ENCODE results near the gene FGR.
"Not testable (repeated sequence)": the region's sequence is repeated elsewhere in the genome, so short reads cannot be mapped to it uniquely, and the experiment has no call there.

Gene FGR

DNA sequence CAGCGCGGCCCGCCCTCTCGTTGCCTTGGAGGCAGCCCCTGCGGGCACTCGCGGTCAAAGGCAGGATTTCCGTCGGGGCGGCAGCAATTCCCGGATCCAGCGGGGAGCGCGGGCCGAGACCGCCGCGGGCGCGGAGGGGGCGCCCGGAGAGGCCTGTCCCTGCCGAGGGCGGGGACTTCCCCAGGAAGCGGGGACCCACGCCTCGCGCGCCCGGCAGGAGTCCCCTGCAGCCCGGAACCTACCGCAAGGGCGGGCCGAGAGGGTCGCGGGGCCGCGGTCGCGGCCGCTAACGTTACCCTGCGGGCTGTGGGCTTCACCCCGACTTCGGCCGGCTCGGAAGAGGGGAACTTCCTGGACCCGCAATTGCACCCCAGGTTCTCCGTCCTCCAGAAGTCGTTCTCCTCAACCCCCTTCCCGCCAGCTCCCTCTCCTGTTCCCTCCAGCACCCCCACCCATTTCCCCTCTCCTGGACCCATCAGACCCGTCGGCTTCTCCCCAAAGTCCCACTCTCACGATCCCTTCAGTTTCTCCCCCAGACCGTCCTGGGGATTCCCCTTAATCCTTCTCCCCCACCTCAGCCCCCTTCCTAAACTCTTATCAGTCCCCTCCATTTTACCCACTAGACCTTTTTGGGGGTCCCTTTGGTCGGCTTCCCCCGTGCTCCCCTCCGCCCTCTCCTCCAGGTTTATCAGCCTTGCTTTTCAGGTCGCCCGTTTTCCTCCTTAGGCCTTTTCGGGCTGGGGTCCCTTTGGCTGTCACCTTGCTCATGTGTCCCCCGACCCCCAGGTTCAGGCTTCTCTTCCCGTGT, 604 bp downstream of the FGR start:
- no peak for DNase-seq (ENCODE audit: low read depth)

DNA sequence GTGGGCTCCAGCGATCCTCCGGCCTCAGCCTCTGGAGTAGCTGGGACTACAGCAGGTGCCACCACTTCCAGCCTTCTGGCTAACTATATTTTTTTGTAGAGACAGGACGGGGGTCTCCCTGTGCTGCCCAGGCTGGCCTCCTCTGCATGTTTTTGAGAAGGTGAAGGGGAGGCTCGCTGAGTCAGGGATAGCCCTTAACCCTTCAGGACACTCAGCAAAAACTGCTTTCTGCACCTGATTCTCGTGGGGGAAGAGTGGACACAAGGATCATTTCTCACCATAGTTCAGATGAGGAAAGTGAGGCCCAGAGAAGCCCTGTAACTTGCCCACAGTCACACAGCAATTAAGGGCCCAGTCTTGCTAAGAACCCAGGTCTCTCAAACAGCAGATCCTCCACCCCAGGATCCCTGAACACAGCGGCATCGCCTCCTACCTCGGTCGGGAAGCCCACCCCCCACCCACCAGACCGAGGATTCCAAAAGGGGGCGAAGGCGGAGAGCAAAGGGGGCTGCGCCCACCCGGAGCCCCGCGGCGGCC, 1.3 kb downstream of the FGR start:
- no peak for DNase-seq (ENCODE audit: low read depth)

DNA sequence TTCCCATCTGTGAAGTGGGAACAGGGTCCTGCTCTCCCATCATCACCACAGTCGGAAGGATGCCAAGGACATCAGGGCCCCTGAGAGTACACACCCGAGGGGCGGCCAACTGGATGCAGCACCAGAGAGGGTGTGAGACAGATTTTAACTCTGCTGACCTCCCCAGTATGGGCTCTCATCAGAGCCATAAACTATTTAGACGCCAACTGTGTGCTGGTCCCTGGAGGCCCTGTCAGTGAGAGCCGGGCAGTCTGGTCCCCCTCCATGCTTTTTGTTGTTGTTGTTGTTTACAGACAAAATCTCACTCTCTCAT, 1.7 kb downstream of the FGR start:
- DNase-seq (ENCODE audit: low read depth): no peak

- no peak for DNase-seq (ENCODE audit: low read depth)
Observed at GRCh38 chr1:27632387-27633297, 2.3 kb downstream of the FGR start.

DNA sequence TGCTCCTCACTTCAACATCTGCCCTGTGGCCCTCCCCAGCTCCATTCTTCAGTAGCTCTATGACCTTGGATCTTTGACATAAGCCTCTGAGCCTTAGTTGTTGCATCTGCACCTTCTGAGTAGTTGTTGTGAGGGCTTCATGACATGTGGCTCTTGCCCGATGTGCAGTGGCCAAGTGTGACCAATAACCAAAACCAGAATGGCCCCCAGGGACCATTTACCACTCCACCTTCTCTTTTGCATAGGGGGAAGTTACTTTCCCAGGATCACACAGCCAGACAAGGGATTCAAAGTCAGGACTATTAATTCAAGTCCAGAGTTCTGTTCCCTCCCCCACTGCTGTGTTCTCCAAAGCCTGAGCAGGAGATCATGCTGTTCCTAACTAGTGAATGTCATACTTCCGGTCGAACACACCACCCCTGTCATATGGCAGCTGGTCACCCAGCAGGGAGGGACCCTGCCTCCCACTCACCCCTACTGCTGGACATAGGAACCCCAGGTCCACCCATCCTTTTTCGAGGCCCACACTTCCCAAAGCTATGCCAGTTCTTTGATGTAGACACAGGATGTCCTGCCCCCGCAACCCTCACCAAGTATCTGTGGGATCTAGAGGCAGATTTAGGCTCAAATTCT, 4.0 kb downstream of the FGR start:
- no peak for DNase-seq (ENCODE audit: low read depth)

DNA sequence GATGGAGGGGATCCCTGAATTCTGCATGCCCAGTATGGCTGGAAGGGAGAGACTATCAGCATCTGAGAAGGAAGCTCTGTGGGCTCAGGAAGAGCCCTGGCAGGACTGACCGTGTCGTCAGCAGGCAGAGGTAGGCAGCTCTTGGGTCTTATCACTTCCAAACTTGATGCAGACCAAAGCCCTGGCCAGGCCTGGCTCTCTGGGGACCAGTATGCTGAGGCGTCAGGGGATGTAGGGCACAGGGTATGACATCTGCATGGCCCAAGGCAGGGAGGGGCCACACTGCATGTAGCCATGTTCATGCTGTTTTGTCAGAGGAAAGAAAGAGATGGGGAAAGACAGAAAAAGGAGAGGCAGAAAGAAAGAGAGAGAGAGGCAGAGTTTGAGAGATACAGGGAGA, 6.3 kb downstream of the FGR start:
- no peak for DNase-seq (ENCODE audit: low read depth)

DNA sequence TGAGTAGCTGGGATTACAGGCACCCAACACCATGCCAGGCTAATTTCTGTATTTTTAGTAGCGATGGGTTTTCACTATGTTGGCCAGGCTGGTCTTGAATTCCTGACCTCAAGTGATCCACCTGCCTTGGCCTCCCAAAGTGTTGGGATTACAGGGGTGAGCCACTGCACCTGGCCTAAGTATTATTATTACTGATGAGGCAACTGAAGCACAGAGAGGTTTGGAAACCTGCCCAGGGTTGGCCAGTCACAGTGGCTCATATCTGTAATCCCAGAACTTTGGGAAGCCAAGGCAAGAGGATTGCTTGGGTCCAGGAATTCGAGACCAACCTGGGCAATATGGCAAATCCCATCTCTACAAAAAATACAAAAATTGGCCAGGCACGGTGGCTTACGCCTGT, 7.3 kb downstream of the FGR start:
- not testable (repeated sequence) for DNase-seq (ENCODE audit: low read depth)

DNA sequence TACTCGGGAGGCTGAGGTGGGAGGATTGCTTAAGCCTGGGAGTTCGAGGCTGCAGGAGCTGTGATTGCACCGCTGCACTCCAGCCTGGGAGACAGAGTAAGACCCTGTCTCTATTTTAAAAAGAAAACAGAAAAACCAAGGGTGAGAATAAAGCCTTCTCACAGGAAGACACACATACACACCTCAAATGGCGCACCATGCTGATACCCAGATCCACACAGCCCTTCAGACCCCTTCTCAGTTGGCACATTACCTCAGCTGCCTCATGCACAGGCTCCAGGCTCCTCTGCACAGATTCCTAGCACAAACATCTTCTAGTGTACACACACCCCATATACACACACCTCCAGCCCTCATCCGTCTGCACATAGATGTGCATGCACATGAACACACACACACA, 7.9 kb downstream of the FGR start:
- no peak for DNase-seq (ENCODE audit: low read depth)

GRCh38 chr1:27626031-27626935, 8.7 kb downstream of the FGR start:
- no peak for DNase-seq (ENCODE audit: low read depth)

DNA sequence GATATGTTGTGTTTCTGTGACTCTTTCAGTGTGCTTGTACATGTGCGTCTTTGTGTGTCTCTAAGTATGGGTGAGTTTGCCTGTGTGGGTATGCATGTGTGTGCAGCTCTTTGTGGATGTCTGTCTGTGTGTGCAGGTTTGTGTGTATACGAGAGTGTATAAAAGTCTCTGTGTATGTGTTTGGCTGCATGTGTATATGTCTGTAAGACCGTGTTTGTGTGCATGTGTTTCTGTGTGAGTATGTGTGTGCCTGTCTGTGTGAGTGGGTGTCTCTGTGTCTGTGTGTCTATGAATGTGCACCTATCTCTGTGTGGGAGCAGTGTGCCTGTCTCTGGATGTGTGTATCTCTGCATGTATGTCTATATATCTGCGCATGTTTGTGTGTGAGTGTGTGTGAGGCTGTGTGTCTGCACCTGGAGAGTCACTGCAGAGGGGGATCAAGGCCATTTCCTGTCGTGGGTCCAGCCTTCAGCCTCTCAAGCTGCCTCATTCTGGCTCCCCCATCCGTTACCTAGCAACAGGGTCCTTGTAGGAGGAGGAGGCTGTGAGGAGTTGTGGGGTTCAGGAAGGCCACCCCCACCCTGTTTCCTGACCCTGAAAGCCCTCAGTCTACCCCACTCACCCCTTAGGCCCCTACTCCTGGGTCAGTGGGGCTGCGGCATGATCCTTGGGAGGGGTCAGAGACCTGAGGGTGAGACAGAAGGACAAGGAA, 10.4 kb downstream of the FGR start:
- DNase-seq (ENCODE audit: low read depth): no peak

DNA sequence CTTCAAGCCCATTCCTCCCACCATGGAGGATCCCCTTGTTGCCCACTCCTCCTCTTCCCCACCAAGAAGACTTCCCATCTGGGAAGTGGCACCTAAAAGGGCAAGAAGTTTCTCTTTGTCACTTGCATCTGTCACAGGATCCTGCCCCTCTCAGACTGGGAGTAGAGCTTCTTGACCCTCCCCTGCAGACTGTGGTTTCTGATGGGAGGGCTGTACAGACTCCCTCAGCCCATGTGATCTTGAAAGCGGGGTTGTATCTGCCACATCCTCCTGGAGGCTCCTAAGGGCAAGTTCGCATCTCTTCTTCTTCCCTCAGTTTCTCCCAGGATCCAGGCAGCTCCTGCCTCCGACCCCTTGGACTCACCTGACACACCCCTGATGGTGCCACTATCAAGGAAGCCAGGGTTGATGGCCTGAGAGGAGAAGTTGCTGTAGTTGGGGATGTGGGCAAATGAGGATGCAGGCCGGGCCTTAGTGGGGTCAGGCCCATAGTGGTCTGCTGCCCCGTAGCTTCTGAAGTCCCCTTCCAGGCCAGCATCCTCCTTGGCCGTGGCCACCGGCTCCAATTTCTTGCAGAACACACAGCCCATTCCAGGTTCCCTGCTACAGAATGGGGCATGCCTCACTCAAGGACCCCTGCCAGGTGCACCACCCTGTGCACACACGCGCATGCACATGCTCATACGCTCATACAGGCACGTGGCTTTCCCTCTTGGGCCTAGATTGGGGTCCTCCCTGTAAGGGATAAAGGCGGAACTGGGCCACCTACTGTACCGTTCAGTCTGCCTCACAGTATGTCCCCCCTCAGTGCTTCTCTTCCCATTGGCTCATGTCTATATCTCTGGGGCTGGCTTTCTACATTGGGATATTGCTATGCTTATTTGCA, 11.4 kb downstream of the FGR start:
- DNase-seq (ENCODE audit: low read depth): no peak

GRCh38 chr1:27622828-27623227, 12.2 kb downstream of the FGR start:
- DNase-seq (ENCODE audit: low read depth): no peak

GRCh38 chr1:27621051-27621920, 13.7 kb downstream of the FGR start:
- DNase-seq (ENCODE audit: low read depth): no peak

DNA sequence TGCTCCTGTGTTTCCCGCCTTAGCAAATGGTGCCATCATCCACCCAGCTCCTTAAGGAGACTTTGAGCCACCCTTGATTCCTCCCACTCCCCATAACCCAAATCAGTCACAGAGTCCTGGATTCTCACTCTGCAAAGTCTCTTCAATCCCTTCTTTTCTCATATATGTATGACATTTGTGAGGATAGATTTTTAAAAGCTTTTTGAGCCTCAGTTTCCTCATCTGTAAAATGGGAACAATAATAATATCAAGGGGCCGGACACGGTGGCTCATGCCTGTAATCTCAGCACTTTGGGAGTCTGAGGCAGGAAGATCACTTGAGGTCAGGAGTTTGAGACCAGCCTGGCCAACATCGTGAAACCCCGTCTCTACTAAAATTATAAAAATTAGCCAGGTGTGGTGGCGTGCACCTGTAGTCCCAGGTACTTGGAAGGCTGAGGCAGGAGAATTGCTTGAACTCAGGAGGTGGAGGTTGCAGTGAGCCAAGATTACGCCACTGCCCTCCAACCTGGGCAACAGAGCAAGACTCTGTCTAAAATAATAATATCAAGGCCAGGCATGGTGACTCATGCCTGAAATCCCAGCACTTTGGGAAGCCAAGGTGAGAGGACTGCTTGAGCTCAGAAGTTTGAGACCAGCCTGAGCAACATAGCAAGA, 15.1 kb downstream of the FGR start:
- not testable (repeated sequence) for DNase-seq (ENCODE audit: low read depth)

DNA sequence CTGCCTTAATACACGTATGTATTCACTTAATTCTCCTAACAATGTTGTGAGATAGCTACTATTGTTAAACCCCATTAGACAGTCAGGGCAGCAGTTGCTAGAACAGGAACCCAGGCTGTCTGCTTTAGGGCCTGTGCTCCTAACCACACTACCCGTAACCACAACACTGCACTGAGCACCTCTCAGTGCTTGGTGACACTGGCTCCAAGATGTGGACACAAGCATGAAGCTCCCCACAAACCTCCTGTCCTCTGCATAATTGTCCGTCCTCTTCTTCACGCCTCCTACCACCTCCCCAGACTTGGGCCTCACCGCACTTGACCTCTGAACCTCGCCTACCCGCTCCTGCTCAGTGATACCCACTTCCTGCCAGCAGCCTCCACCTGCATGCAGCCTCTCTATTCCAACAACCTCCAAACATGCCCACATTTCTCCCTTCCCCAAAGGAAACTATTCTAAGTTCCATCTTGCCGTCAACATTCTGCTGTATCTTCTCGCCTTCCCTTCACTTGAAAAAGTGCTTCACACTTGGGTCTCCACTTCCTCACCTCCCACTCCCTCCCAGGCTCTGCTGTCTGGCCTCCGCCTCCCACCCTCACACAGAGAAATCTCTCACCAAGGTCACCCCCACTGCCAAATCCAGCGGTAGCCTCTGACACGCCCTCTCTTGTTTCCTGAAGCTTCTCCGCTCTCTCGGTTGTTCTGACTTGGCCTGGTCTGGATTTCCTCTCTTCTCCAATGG, 16.5 kb downstream of the FGR start:
- no peak for DNase-seq (ENCODE audit: low read depth)

DNA sequence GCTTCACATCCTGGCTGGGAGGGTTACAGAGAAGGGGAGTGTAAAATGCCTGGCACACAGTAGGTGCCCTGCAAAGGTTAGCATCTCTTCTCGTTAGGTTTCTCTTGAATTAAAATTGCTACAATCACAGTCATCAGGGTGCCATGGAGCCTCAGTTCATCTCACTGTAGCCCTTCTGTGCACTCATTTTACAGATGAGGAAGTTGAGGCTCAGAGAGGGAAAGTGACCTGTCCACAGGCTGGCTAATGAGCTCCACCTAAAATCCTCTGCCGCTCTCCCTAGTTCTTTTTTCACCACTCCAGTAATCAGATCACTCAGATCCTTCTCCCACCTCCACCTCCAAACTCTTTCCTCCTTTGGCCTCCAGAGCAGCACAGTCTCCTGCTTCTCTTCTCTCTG, 17.6 kb downstream of the FGR start:
- DNase-seq (ENCODE audit: low read depth): no peak

- no peak for DNase-seq (ENCODE audit: low read depth)
Observed at GRCh38 chr1:27616441-27616840, 18.5 kb downstream of the FGR start.

Data from GM04504 (cell line).